ENCODE results near the gene ZWILCH. TPM values are rescaled to one million over a fixed set of nuclear protein-coding genes. Genes with fewer than 3 reads are reported as not detected.
"Not testable (repeated sequence)": the region's sequence is repeated elsewhere in the genome, so short reads cannot be mapped to it uniquely, and the experiment has no call there.

ZWILCH gene
- total and polyA plus RNA-seq, 5 donors, result 0.95 to 3.7 (median 2.3) TPM

DNA sequence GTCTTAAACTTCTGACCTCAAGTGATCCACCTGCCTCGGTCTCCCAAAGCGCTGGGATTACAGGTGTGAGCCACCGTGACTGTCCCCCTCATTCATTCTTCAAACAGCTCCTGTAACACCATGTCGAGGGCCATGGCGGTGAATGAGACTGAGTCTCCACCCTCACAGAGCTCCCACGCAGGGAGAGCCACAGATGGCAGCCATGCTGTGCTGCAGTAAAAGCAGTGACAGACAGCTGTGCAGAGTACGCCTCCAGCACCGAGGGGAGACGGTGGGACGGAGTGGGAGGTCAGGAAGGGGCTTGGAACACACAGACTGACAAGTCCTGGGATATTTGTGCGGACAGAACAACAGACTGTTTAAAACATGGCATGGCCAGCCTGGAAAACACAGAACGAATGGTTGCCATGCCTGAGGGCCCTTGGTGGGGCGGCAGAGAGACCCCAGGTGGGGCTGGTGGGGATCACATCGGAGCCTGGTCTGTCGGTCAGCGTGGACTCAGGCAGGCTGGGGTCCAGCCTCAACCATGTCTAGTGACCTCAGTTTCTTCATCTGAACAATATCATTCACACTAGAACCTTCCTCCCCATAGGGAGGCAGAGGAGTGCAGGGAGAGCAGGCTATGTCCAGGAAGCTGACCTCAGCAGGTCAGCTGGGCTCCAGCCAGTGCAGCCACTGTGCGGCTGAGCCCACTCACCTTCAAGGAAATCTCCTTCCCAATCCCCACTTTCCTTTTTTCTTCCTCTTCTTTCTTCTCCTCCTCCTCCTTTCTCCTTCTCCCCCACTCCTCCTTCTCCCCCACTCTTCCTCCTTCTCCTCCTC, 81.2 kb downstream of the ZWILCH start:
- intact Hi-C loops (cut with DNase I), result no loop called here
- H3K4me1 ChIP-seq (ENCODE audit: control insufficient read depth, insufficient read depth, low read length), result peaks cover 3% of the 10 kb centered on the region
- DNase-seq (peak in 1 of 3 donors; percentile 27), ATAC-seq (no peak)
- WGBS, result 77% methylated on average over 17 of the region's 17 CpGs
- no peak overlapping the region for H3K4me3 ChIP-seq (ENCODE audit: low read length)
- H3K9me3 ChIP-seq (ENCODE audit: control insufficient read depth, low read length), result no peaks in the 10 kb centered on the region
- H3K27ac ChIP-seq (ENCODE audit: low read length), result no peak overlapping the region
- H3K27me3 ChIP-seq (ENCODE audit: control insufficient read depth, insufficient read depth), result no peaks in the 10 kb centered on the region

DNA sequence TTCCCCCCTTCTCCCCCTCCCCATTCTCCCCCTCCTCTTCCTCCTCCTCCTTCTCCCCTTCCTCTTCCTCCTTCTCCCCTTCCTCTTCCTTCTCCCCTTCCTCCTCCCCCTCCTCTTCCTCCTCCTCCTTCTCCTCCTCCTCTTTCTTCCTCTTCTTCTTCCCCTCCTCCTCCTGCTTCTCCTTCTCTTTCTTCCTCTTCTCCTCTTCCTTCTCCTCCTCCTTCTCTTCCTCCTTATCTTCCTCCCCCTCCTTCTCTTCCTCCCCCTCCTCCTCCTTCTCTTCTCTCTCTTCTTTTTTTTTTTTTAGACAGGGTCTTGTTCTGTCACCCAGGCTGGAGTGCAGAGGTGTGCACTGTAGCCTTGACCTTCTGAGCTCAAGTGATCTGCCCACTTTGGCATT, 81.9 kb downstream of the ZWILCH start:
- peaks cover 3% of the 10 kb centered on the region for H3K4me1 ChIP-seq (ENCODE audit: control insufficient read depth, insufficient read depth, low read length)
- H3K27ac ChIP-seq (ENCODE audit: low read length), result no peak overlapping the region
- DNase-seq (peak in 1 of 3 donors; percentile 6), ATAC-seq (no peak)
- no peaks in the 10 kb centered on the region for H3K9me3 ChIP-seq (ENCODE audit: control insufficient read depth, low read length)
- H3K27me3 ChIP-seq (ENCODE audit: control insufficient read depth, insufficient read depth), result no peaks in the 10 kb centered on the region
- H3K4me3 ChIP-seq (ENCODE audit: low read length), result no peak overlapping the region
- intact Hi-C loops (cut with DNase I), result no loop called here

DNA sequence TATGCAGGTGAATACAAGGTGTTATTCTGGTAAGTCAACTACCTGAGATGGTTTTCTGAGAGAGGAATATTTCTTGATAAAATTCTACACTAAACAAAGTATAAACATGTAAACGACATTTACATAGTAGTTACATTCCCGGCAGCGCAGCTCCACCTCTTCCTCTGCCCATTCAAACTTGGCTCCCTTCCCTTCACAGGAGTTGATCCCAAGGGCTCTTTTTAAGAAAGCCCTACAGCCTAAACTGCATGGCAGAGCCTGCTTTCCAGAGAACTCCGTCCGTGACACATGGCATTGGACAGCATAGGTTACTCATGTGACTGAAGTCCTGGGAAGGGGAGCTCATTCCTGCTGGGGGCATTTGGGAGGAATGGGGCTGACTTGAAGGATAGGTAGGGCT, 82.6 kb downstream of the ZWILCH start:
- intact Hi-C loops (cut with DNase I), result no loop called here
- DNase-seq (peak in 1 of 3 donors; percentile 19), ATAC-seq (peak in 1 of 2 donors; percentile 34)
- H3K4me3 ChIP-seq (ENCODE audit: low read length), result no peak overlapping the region
- H3K4me1 ChIP-seq (ENCODE audit: control insufficient read depth, insufficient read depth, low read length), result peaks cover 3% of the 10 kb centered on the region
- H3K9me3 ChIP-seq (ENCODE audit: control insufficient read depth, low read length), result no peaks in the 10 kb centered on the region
- H3K27ac ChIP-seq (ENCODE audit: low read length), result no peak overlapping the region
- WGBS, result 31% methylated on average over 5 of the region's 5 CpGs
- H3K27me3 ChIP-seq (ENCODE audit: control insufficient read depth, insufficient read depth), result no peaks in the 10 kb centered on the region

DNA sequence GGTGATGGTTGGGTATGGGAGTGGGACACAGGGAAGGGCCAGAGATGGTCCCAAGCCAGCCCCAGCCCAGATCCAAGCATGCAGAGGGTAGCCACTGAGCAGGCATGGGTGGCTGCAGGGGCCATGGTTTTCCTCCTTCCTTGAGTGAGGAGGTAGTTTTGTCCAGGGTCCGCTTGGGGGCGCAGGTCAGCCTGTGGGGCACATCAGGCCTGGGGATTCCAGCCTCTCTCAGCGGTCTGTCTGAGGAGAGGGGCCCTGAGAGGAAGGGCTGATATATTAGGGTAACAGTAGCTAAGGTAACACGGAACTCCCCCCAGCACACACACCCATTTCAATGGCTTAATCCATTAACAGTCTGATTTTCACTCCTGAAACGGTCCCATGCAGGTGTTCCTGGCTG, 83.4 kb downstream of the ZWILCH start:
- H3K4me3 ChIP-seq (ENCODE audit: low read length), result no peak overlapping the region
- H3K4me1 ChIP-seq (ENCODE audit: control insufficient read depth, insufficient read depth, low read length), result peaks cover 3% of the 10 kb centered on the region
- 75% methylated on average over 5 of the region's 5 CpGs for WGBS
- DNase-seq, result peak in 1 of 3 donors; percentile 10
- H3K9me3 ChIP-seq (ENCODE audit: control insufficient read depth, low read length), result no peaks in the 10 kb centered on the region
- no peak overlapping the region for H3K27ac ChIP-seq (ENCODE audit: low read length)
- intact Hi-C loops (cut with DNase I), result no loop called here
- H3K27me3 ChIP-seq (ENCODE audit: control insufficient read depth, insufficient read depth), result no peaks in the 10 kb centered on the region
- ATAC-seq, result no peak

DNA sequence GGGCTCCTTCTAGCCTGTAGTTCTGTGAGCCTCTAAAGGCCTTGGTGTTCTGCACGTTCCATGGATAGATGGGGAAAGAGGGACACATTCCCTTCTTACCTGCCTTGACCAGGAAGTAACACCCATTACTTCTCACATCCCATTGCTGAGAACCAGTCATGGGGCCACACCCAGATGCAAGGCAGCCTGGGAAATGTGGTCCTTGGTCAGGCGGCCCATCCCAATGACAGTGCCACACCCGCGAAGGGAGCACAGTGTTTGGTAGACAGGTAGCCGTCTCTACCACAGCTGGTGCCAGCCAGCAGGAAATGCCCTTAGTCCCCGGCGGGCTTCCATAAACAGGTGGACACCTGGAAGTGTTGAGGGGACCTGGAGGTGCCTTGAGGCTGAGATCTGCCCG, 83.8 kb downstream of the ZWILCH start:
- intact Hi-C loops (cut with DNase I), result no loop called here
- Histone ChIP-seq H3K4me1 (ENCODE audit: control insufficient read depth, insufficient read depth, low read length) (peaks cover 3% of the 10 kb centered on the region), H3K27me3 (ENCODE audit: control insufficient read depth, insufficient read depth) (no peaks in the 10 kb centered on the region), H3K27ac (ENCODE audit: low read length) (no peak overlapping the region), H3K9me3 (ENCODE audit: control insufficient read depth, low read length) (no peaks in the 10 kb centered on the region), H3K4me3 (ENCODE audit: low read length) (no peak overlapping the region)
- DNase-seq (peak in 1 of 3 donors; percentile 52), ATAC-seq (no peak)
- WGBS, result 83% methylated on average over 8 of the region's 8 CpGs

DNA sequence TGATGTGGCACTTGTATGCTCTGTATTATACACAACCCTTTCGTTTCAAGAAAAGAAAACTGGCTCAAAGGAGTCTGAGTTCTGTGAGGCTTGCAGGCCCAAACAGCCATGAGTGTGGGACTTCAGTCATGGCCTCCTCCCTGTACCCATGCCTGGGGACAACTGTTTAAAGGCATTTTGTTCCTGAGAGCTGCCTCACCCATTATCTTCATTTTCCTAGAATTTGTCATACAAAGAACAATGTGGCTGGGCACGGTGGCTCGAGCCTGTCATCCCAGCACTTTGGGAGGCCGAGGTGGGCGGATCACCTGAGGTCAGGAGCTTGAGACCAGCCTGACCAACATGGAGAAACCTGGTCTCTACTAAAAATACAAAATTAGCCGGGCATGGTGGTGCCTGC, 84.3 kb downstream of the ZWILCH start:
- peak in 1 of 3 donors; percentile 23 for DNase-seq
- ATAC-seq; H3K4me1 ChIP-seq (ENCODE audit: control insufficient read depth, insufficient read depth, low read length); intact Hi-C loops (cut with DNase I); H3K27ac ChIP-seq (ENCODE audit: low read length); H3K9me3 ChIP-seq (ENCODE audit: control insufficient read depth, low read length); H3K4me3 ChIP-seq (ENCODE audit: low read length); H3K27me3 ChIP-seq (ENCODE audit: control insufficient read depth, insufficient read depth): not testable (repeated sequence)
- WGBS, result 91% methylated on average over 6 of the region's 6 CpGs

DNA sequence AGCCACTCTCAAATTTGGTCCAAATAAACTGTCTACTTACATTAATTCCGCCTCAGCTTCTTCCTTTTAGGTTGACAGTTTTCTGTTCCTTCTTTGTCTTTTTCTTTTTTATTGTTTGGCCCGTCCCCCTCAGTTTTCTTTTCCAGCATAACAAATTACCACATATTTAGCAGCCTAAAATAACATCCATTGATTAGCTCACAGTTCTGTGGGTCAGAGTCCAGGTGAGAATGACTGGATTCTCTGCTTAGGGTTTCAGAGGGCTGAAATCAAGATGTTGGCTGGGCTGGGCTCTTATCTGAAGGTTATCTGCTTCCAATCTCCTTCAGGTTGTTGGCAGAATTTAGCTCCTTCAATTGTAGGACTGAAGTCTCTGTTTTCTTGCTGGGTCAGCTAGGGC, 85.3 kb downstream of the ZWILCH start:
- ATAC-seq (no peak), DNase-seq (no peak)
- WGBS, result 83% methylated on average over 2 of the region's 2 CpGs
- Histone ChIP-seq H3K27ac (ENCODE audit: low read length) (no peak overlapping the region), H3K4me1 (ENCODE audit: control insufficient read depth, insufficient read depth, low read length) (peaks cover 3% of the 10 kb centered on the region), H3K9me3 (ENCODE audit: control insufficient read depth, low read length) (no peaks in the 10 kb centered on the region), H3K4me3 (ENCODE audit: low read length) (no peak overlapping the region), H3K27me3 (ENCODE audit: control insufficient read depth, insufficient read depth) (no peaks in the 10 kb centered on the region)
- intact Hi-C loops (cut with DNase I), result no loop called here

DNA sequence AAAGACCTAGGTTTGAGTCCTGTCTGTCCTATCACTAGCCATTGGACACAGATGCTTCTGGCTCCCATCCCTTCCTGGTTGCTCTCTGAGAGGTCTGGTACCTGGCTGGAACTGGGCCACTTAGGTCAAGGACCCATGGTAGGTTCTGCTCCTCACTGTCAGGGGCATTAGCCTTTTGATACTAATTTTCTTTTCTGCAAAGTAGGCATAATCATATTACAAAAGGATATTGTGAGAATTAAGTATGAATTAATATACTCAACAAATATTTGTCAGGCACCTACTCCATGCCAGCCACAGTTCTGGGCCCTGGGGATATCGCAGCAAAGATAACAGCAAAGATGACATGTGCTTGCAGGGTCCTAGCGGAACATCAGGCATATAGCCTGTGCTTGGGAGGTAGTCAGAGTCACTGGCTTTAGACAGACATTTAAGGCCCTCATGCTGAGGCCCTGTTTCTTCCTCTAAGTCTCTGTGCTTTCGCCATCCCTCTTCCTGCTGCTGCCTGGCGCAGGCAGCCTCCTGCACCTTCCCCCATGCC, 86.3 kb downstream of the ZWILCH start:
- Histone ChIP-seq H3K9me3 (ENCODE audit: control insufficient read depth, low read length) (no peaks in the 10 kb centered on the region), H3K4me1 (ENCODE audit: control insufficient read depth, insufficient read depth, low read length) (peaks cover 3% of the 10 kb centered on the region), H3K4me3 (ENCODE audit: low read length) (no peak overlapping the region), H3K27me3 (ENCODE audit: control insufficient read depth, insufficient read depth) (no peaks in the 10 kb centered on the region), H3K27ac (ENCODE audit: low read length) (no peak overlapping the region)
- no peak for ATAC-seq
- DNase-seq, result peak in 1 of 3 donors; percentile 12
- intact Hi-C loops (cut with DNase I), result no loop called here
- 85% methylated on average over 4 of the region's 4 CpGs for WGBS

DNA sequence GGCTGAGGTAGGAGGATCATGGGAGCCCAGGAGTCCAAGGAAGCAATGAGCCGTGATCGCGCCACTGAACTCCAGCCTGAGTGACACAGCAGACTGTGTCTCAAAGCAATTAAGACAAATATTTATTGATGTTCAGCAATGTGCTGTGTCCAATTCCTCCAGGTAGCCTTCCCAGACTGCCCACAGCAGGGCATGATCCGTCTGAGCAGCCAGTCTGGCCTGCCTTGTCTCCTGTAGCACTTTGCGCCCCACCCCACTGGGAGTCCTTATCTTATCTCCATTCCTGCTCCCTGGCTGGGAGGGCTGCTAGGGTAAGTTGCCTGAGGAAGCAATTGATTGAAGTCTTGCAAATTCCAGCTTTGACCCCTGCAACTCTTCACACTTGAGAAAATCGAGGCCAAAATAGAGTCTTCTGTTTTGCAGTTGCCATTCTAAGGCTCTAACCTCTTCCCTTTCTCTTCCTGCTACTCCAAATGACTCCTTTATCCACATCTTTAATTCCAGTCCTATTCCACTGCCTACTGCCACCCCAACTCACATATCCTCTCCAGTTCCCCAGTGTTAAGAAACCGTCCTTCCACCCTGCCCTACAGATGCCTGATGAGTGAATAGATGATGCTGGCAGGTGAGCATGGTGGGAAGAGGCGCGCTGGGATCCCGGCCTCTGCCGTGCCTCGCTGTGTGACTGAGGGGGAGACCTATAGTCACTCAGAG, 87.5 kb downstream of the ZWILCH start:
- Histone ChIP-seq H3K27me3 (ENCODE audit: control insufficient read depth, insufficient read depth) (no peaks in the 10 kb centered on the region), H3K4me1 (ENCODE audit: control insufficient read depth, insufficient read depth, low read length) (peaks cover 3% of the 10 kb centered on the region), H3K27ac (ENCODE audit: low read length) (no peak overlapping the region), H3K4me3 (ENCODE audit: low read length) (no peak overlapping the region), H3K9me3 (ENCODE audit: control insufficient read depth, low read length) (no peaks in the 10 kb centered on the region)
- WGBS, result 80% methylated on average over 12 of the region's 12 CpGs
- ATAC-seq (peak; percentile 48 to 63), DNase-seq (peak in 2 of 3 donors; percentile 10 to 55)
- intact Hi-C loops (cut with DNase I), result no loop called here

DNA sequence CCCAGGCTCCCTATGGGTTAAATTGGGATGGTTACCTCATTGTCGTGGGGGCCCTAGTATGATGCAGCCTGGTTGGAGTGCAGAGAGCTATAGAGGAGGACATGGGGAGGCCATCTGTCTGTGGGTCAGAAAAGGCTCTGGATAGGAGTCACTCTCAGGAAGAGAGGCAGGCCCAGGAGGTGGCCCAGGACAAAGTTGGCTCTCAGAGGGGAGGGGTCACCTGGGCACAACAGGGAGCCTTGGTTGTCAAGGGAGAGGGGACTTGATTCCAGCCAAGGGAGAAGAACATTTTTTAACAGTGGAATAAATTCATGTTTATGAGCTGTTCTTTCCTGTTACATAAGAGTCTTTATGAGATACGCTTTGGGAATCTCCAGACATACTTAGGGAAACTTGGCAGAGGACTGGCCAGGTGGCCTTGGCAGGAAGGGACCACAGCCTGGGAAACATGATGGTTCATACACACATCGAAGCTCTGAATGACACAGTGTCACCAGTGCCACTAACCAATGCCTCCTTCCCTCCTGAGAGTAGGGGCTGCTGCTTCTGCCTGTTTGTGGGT, 88.2 kb downstream of the ZWILCH start:
- ATAC-seq (peak in 1 of 2 donors; percentile 5), DNase-seq (peak in 1 of 3 donors; percentile 4)
- 71% methylated on average over 3 of the region's 3 CpGs for WGBS
- H3K9me3 ChIP-seq (ENCODE audit: control insufficient read depth, low read length), result no peaks in the 10 kb centered on the region
- intact Hi-C loops (cut with DNase I), result no loop called here
- no peaks in the 10 kb centered on the region for H3K27me3 ChIP-seq (ENCODE audit: control insufficient read depth, insufficient read depth)
- H3K4me3 ChIP-seq (ENCODE audit: low read length), result no peak overlapping the region
- H3K4me1 ChIP-seq (ENCODE audit: control insufficient read depth, insufficient read depth, low read length), result no peaks in the 10 kb centered on the region
- H3K27ac ChIP-seq (ENCODE audit: low read length), result no peak overlapping the region

DNA sequence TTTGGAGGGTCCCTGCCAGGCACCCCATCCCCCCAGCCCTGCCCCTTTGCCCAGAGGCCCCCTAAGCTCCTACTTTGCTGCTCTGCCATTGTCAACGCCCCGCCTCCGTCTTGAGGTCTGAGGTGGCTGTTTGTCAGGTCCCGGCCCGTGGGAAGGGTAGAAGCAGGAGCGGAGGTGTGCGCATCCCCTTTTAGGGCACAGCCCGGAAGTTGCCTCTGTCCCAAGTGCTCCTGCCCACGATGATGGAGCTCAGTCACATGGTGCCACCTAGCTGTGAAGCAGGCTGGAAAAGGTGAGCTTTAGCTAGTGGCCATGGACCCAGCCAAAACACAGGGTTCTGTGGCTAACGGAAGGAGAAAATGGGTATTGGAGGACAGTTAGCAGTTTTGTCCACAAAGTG, 89.2 kb downstream of the ZWILCH start:
- peak in 1 of 2 donors; percentile 25 for ATAC-seq
- Histone ChIP-seq H3K4me3 (ENCODE audit: low read length) (no peak overlapping the region), H3K27me3 (ENCODE audit: control insufficient read depth, insufficient read depth) (no peaks in the 10 kb centered on the region), H3K27ac (ENCODE audit: low read length) (no peak overlapping the region), H3K4me1 (ENCODE audit: control insufficient read depth, insufficient read depth, low read length) (no peaks in the 10 kb centered on the region), H3K9me3 (ENCODE audit: control insufficient read depth, low read length) (no peaks in the 10 kb centered on the region)
- WGBS, result 85% methylated on average over 10 of the region's 10 CpGs
- intact Hi-C loops (cut with DNase I), result no loop called here
- peak in 2 of 3 donors; percentile 46 to 49 for DNase-seq

Data from right cardiac atrium (tissue), 5 donors.